WTC11 (cell line): ENCODE data around the gene DNAJC2. TPM values are rescaled to one million over a fixed set of nuclear protein-coding genes. Genes with fewer than 3 reads are reported as not detected.
"Not testable (repeated sequence)": the region's sequence is repeated elsewhere in the genome, so short reads cannot be mapped to it uniquely, and the experiment has no call there.

ENCODE experiments used
- ATAC-seq: fragments of 200-7000 bp; cut with Tn5 transposase; 2 replicates; pipeline ENCODE4 v1.10.0; 2021; ENCODE audit warnings: mild to moderate bottlenecking, moderate library complexity
- CTCF ChIA-PET: fragments of 300-600 bp; sonication (Branson Sonifier 250); formaldehyde crosslinking; loops from one replicate; lab custom pipeline; 2021; ENCODE audit warnings: antibody characterized with exemption; lab: Charles Lee
- POLR2A ChIA-PET: fragments of 350-600 bp; sonication (Branson Sonifier 250); formaldehyde crosslinking; loops from one replicate; lab custom pipeline; 2021; ENCODE audit warnings: antibody characterized with exemption; lab: Charles Lee
- DNase-seq: peaks from one replicate; pipeline ENCODE4 v3.0.0; 2021; ENCODE audit warnings: low spot score
- H3K27ac Mint-ChIP-seq: 2 replicates; pipeline ENCODE4 v1.8.0; 2021; ENCODE audit warnings: mixed read lengths
- H3K27me3 Mint-ChIP-seq: 2 replicates; pipeline ENCODE4 v1.8.0; 2021; ENCODE audit warnings: low read depth, mild to moderate bottlenecking, moderate library complexity, mixed read lengths
- H3K36me3 Mint-ChIP-seq: 2 replicates; pipeline ENCODE4 v1.8.0; 2021; ENCODE audit warnings: mixed read lengths
- H3K4me1 Mint-ChIP-seq: 2 replicates; pipeline ENCODE4 v1.8.0; 2022; ENCODE audit warnings: mixed read lengths
- H3K4me3 Mint-ChIP-seq: 2 replicates; pipeline ENCODE4 v1.8.0; 2021; ENCODE audit warnings: mild to moderate bottlenecking, moderate library complexity, mixed read lengths
- H3K9me3 Mint-ChIP-seq: 2 replicates; pipeline ENCODE4 v1.8.0; 2021; ENCODE audit warnings: mixed read lengths
- ATF2 ChIP-seq: sonication (generic); formaldehyde crosslinking; IDR thresholded peaks from 2 replicates; pipeline ENCODE4 v1.8.1; 2022; ENCODE audit warnings: low read depth, missing genetic modification reagents, borderline replicate concordance
- ATF3 ChIP-seq: sonication (generic); formaldehyde crosslinking; conservative IDR thresholded peaks from 2 replicates; pipeline ENCODE4 v1.8.1; 2022; ENCODE audit warnings: mild to moderate bottlenecking, missing genetic modification reagents
- CREB1 ChIP-seq: sonication (generic); formaldehyde crosslinking; IDR thresholded peaks from 2 replicates; pipeline ENCODE4 v1.8.0; 2023; ENCODE audit warnings: mild to moderate bottlenecking, missing genetic modification reagents
- ELF4 ChIP-seq: sonication (generic); formaldehyde crosslinking; IDR thresholded peaks from 2 replicates; pipeline ENCODE4 v1.8.1; 2022; ENCODE audit warnings: low read depth, mild to moderate bottlenecking, moderate library complexity, missing genetic modification reagents
- ESRRA ChIP-seq: sonication (generic); formaldehyde crosslinking; IDR thresholded peaks from 2 replicates; pipeline ENCODE4 v1.8.1; 2022; ENCODE audit warnings: mild to moderate bottlenecking, missing genetic modification reagents, borderline replicate concordance
- FOXP1 ChIP-seq: sonication (generic); formaldehyde crosslinking; IDR thresholded peaks from 2 replicates; pipeline ENCODE4 v1.8.0; 2022; ENCODE audit warnings: missing genetic modification reagents, mild to moderate bottlenecking, moderate library complexity, borderline replicate concordance
- GABPB1 ChIP-seq: sonication (generic); formaldehyde crosslinking; IDR thresholded peaks from 2 replicates; pipeline ENCODE4 v1.8.1; 2023; ENCODE audit warnings: mild to moderate bottlenecking, missing genetic modification reagents
- JUN ChIP-seq: sonication (generic); formaldehyde crosslinking; IDR thresholded peaks from 2 replicates; pipeline ENCODE4 v1.8.0; 2023; ENCODE audit warnings: mild to moderate bottlenecking, missing genetic modification reagents
- MXD4 ChIP-seq: fragments of 250-450 bp; sonication (Bioruptor Pico); IDR thresholded peaks from 2 replicates; pipeline ENCODE4 v1.8.0; 2021; ENCODE audit warnings: mild to moderate bottlenecking, moderate library complexity, borderline replicate concordance
- MYBL2 ChIP-seq: sonication (generic); formaldehyde crosslinking; IDR thresholded peaks from 2 replicates; pipeline ENCODE4 v1.8.1; 2023; ENCODE audit warnings: mild to moderate bottlenecking, moderate library complexity, missing genetic modification reagents
- NFATC4 ChIP-seq: fragments of 250-450 bp; sonication (Bioruptor Pico); IDR thresholded peaks from 2 replicates; pipeline ENCODE4 v1.9.0; 2021; ENCODE audit warnings: mild to moderate bottlenecking
- NFYB ChIP-seq: sonication (generic); formaldehyde crosslinking; conservative IDR thresholded peaks from 2 replicates; pipeline ENCODE4 v1.8.0; 2022; ENCODE audit warnings: low read depth, missing genetic modification reagents
- PREB ChIP-seq: sonication (generic); formaldehyde crosslinking; IDR thresholded peaks from 2 replicates; pipeline ENCODE4 v1.8.1; 2022; ENCODE audit warnings: mild to moderate bottlenecking, missing genetic modification reagents, moderate library complexity, borderline replicate concordance
- RELA ChIP-seq: sonication (generic); formaldehyde crosslinking; IDR thresholded peaks from 2 replicates; pipeline ENCODE4 v1.8.1; 2022; ENCODE audit warnings: missing genetic modification reagents, mild to moderate bottlenecking, borderline replicate concordance
- SMAD4 ChIP-seq: sonication (generic); formaldehyde crosslinking; IDR thresholded peaks from 2 replicates; pipeline ENCODE4 v1.8.0; 2022; ENCODE audit warnings: mild to moderate bottlenecking, missing genetic modification reagents
- TEAD1 ChIP-seq: sonication (generic); formaldehyde crosslinking; IDR thresholded peaks from 2 replicates; pipeline ENCODE4 v1.8.0; 2022; ENCODE audit warnings: mild to moderate bottlenecking, missing genetic modification reagents
- USF1 ChIP-seq: sonication (generic); formaldehyde crosslinking; IDR thresholded peaks from 2 replicates; pipeline ENCODE4 v1.8.0; 2022; ENCODE audit warnings: mild to moderate bottlenecking, missing genetic modification reagents
- USF2 ChIP-seq: sonication (generic); formaldehyde crosslinking; IDR thresholded peaks from 2 replicates; pipeline ENCODE4 v1.8.1; 2023; ENCODE audit warnings: mild to moderate bottlenecking, missing genetic modification reagents, moderate library complexity
- ZMAT4 ChIP-seq: fragments of 250-450 bp; sonication (Bioruptor Pico); IDR thresholded peaks from 2 replicates; pipeline ENCODE4 v1.9.0; 2021; ENCODE audit warnings: mild to moderate bottlenecking
- ZNF317 ChIP-seq: sonication (generic); formaldehyde crosslinking; IDR thresholded peaks from 2 replicates; pipeline ENCODE4 v1.8.1; 2023; ENCODE audit warnings: low read depth, mild to moderate bottlenecking, moderate library complexity, missing genetic modification reagents, borderline replicate concordance
- ZNF671 ChIP-seq: fragments of 250-450 bp; sonication (Bioruptor Pico); IDR thresholded peaks from 2 replicates; pipeline ENCODE4 v1.8.0; 2021; ENCODE audit warnings: mild to moderate bottlenecking
- total RNA-seq: library from RNA; stranded (reverse); gene quantifications from 3 replicates; pipeline ENCODE4 v1.2.3, GENCODE V29; 2021

The DNAJC2 gene
- total RNA-seq, 1 experiment from 2014 or later, result 39.7 TPM

- ATAC-seq, result no peak
- POLR2A ChIA-PET, result interaction anchor here (1.7 kb wide), 1 partner anchor 20 kb away, joined by 4 read pairs; no protein-coding TSS in a partner anchor
- TF ChIP-seq CREB1 (no peak), GABPB1 (no peak), SMAD4 (CRISPR knock-in tag) (no peak), ESRRA (CRISPR knock-in tag) (no peak), USF1 (no peak), USF2 (CRISPR knock-in tag) (no peak), FOXP1 (CRISPR knock-in tag) (no peak), ATF2 (CRISPR knock-in tag) (no peak), TEAD1 (CRISPR knock-in tag) (no peak), ATF3 (no peak), MYBL2 (CRISPR knock-in tag) (no peak), RELA (CRISPR knock-in tag) (no peak), ELF4 (CRISPR knock-in tag) (no peak), NFYB (no peak), ZNF317 (CRISPR knock-in tag) (no peak), PREB (CRISPR knock-in tag) (no peak), ZNF671 (CRISPR knock-in tag) (no peak), NFATC4 (no peak)
- H3K4me1 Mint-ChIP-seq, result peaks cover 16% of the 10 kb centered on the region
- no peak for DNase-seq
- no peak overlapping the region for H3K4me3 Mint-ChIP-seq
- H3K36me3 Mint-ChIP-seq, result no peaks in the 10 kb centered on the region
- H3K27me3 Mint-ChIP-seq, result peaks cover 24% of the 10 kb centered on the region
- H3K27ac Mint-ChIP-seq, result no peak overlapping the region
- CTCF ChIA-PET, result no interaction called here
- H3K9me3 Mint-ChIP-seq, result peaks cover 7% of the 10 kb centered on the region
Measured at GRCh38 chr7:103293526-103293925, 51.0 kb downstream of the DNAJC2 start.

- Mint-ChIP-seq H3K4me1 (peaks cover 8% of the 10 kb centered on the region), H3K9me3 (peaks cover 7% of the 10 kb centered on the region), H3K27me3 (peaks cover 24% of the 10 kb centered on the region), H3K36me3 (no peaks in the 10 kb centered on the region), H3K4me3 (no peak overlapping the region), H3K27ac (no peak overlapping the region)
- ChIA-PET CTCF (no interaction called here), POLR2A (interaction anchor here (1.7 kb wide), 1 partner anchor 21 kb away, joined by 4 read pairs; no protein-coding TSS in a partner anchor)
- TF ChIP-seq MXD4 (CRISPR knock-in tag) (no peak), JUN (CRISPR knock-in tag) (no peak), MYBL2 (CRISPR knock-in tag) (no peak), ZMAT4 (CRISPR knock-in tag) (no peak)
- DNase-seq (no peak), ATAC-seq (no peak)
Measured at GRCh38 chr7:103292122-103292521, 52.4 kb downstream of the DNAJC2 start.

GRCh38 chr7:103282802-103283427, 61.7 kb downstream of the DNAJC2 start:
- Mint-ChIP-seq H3K4me1 (peaks cover 13% of the 10 kb centered on the region), H3K27me3 (peaks cover 48% of the 10 kb centered on the region)
- DNase-seq, H3K36me3 Mint-ChIP-seq, CTCF ChIA-PET, ATAC-seq, H3K9me3 Mint-ChIP-seq, POLR2A ChIA-PET, H3K27ac Mint-ChIP-seq, H3K4me3 Mint-ChIP-seq: not testable (repeated sequence)
